ENCODE results near the gene XRCC2. TPM values are rescaled to one million over a fixed set of nuclear protein-coding genes. Genes with fewer than 3 reads are reported as not detected.
"Not testable (repeated sequence)": the region's sequence is repeated elsewhere in the genome, so short reads cannot be mapped to it uniquely, and the experiment has no call there.

XRCC2 gene
- polyA plus RNA-seq, 3 donors: 0.09 to 0.34 (median 0.12) TPM

DNA sequence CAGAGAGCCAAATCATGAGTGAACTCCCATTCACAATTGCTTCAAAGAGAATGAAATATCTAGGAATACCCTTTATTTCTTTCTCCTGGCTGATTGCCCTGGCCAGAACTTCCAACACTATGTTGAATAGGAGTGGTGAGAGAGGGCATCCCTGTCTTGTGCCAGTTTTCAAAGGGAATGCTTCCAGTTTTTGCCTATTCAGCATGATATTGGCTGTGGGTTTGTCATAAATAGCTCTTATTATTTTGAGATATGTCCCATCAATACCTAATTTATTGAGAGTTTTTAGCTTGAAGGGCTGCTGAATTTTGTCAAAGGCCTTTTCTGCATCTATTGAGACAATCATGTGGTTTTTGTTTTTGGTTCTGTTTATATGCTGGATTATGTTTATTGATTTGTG is 47.2 kb downstream of the XRCC2 start:
- H3K27ac ChIP-seq (ENCODE audit: low read depth, low read length): not testable (repeated sequence)

DNA sequence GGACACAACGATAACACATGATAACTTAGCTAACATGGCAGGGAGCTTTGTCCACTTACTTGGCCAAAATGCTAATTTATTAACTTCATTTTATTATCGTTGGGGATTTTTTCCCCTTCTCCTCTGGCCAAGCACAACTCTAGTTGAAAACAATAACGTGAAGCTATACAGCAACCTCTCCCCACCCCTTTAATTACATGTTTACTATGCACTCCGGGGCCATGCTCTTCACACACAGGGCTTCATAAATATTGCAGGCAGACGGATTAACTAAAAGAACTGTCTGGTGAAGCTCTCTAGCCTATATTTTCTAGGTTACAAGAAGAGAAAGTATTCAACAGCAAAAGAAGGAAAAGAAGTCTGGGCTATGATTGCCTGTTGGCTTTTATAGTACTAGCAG is 51.7 kb downstream of the XRCC2 start:
- H3K27ac ChIP-seq (ENCODE audit: low read depth, low read length): no peak overlapping the region
- 57 to 75% (median 65%) methylated on average over 5 of the region's 5 CpGs for WGBS, 3 donors

- 85 to 86% (median 85%) methylated on average over 1 of the region's 1 CpG for WGBS, 3 donors
- no peak overlapping the region for H3K27ac ChIP-seq (ENCODE audit: low read depth, low read length)
These were observed 54.5 kb downstream of the XRCC2 start for GRCh38 chr7:152621426-152621825.

DNA sequence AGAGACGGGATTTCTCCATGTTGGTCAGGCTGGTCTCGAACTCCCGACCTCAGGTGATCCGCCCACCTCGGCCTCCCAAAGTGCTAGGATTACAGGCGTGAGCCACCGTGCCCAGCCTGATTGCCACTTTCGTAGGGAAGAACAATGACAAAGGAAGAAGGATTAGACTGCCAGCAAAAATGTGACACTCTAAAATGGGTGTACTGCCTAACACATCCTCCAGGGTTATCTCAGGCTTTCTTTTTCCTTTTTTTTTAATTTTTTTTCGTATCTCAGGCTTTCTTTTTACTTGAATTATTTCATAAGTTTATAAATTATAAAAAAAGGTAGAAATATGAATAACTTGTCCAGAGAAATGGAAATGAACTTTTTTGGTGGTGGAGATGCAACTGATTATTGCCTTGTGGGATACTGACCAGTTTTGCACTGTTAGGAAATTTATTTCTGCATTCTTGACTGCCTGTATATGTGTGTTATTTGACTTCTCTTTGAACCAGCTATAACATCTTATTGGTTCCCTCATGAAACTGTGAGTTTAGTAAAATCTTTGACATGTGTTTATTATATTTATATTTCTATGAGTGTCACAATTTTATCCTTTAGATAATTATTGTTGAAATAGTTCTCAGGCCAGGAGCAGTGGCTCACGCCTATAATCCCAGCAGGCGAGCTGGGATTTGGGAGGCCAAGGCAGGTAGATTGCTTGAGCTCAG is 56.8 kb downstream of the XRCC2 start:
- H3K27ac ChIP-seq (ENCODE audit: low read depth, low read length): no peak overlapping the region
- WGBS, 3 donors: 91 to 95% (median 94%) methylated on average over 11 of the region's 11 CpGs

DNA sequence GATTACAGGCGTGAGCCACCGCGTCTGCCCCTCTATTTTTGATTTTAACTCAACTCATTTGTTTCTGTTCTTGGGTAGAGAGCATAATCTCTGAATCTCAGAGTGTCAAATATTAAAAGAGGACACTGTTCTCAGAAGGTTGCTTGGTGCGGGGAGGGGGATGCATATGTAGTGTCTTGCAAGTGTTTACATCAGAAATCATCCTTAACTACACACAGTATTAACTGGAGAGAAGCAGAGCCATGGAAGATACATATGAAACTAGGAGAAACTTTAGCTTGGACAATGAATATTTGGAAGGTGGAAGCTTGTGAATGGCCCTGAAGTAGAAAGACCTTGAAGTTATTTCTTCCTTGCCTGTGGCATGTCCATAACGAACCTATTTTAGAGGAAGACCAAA is 57.5 kb downstream of the XRCC2 start:
- WGBS, 3 donors: 90 to 98% (median 92%) methylated on average over 5 of the region's 5 CpGs

DNA sequence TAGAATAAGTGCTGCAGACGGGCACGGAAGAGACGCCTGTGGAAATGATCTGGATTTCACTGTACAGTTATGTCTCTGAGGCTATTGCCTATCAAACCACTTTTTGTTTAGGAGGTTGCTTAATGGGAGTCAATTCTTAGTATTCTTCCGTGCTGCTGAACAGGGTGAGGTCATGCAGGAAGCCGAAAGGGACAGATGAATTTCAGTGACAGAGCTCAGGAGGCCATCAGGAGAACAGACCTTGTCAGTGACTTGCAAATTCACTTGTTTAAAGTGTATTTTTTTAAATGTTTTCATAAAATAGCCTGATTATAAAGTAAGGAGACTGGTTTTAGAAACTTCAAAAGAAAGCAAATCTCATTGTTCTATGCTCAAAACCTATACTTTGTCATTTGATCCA is 58.9 kb downstream of the XRCC2 start:
- no peak overlapping the region for H3K27ac ChIP-seq (ENCODE audit: low read depth, low read length)
- 72 to 80% (median 77%) methylated on average over 5 of the region's 5 CpGs for WGBS, 3 donors

More for the DNA sequence above, 57.5 kb downstream of the XRCC2 start:
- H3K27ac ChIP-seq (ENCODE audit: low read depth, low read length): no peak overlapping the region

DNA sequence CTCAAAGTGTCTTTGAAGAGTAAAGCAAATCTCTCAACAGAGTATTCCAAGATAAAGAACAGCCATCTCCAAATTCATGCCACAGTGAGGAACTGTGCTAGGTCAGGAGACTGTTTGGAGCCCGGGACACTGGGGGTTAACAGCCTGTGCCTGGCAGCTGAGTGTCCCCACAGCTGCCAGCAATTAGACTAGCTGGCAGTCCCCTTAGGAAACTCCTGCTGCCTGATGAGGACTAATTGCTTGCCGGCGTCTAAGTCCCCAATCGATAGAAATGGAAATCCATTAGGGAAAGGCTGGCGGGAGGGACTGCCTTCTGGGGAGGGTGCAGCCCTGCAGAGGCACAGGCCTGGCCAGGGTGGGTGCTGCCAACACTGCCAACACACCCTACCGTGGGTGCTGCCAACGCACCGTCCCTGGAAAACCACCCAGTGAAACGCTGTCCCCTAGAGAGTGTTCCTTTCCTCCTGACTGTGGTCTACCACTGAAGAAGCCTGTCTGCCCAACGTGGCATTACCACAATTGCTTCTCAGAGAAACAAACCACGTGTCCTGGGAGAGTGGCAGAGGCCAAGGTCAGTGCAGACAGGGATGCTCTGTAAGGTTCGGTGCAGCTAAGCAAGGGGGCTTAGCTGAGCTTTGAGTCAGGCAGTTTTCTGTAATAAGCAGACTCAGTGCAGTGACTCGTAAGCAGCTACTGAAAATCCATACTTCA is 60.8 kb downstream of the XRCC2 start:
- WGBS, 3 donors: 17 to 44% (median 32%) methylated on average over 13 of the region's 13 CpGs
- H3K27ac ChIP-seq (ENCODE audit: low read depth, low read length): no peak overlapping the region

DNA sequence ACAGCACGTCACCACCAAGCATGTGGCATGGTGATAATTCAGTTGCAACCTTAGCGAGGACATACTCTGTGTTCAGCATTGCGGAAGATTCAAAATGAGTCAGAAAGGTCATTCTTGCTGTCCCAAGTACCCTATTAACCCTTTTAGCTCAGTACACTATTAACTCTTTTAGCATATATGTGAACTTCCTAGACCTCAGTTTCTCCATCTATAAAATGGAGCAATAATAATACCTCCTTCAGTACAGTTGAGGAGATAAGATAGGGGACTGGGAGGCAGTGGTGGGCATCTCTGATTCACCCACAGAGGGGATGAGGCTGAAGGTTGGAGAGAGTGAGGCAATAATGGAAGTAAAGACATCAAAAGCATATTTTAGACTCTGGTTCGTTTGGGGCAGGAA is 67.3 kb downstream of the XRCC2 start:
- H3K27ac ChIP-seq (ENCODE audit: low read depth, low read length): no peak overlapping the region
- 70 to 81% (median 73%) methylated on average over 4 of the region's 4 CpGs for WGBS, 3 donors

DNA sequence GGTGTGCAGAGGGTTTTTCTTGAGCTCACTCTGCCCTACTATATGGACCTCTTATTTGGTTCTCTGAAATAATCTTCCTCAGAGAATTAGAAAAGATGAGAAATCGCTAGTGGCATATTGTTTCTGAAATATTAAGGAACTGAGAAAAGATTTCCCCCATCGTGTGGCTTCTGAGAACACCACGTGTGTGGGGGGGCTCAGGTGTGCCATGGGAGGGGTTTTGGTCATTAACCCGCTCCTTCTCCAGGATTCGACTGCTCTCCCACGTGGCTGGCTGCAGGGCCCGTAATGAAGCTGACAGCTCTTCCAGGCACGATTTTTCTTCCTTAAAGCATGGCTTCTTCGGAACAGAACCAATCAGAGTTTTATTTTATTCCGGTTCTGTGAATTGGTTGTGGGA is 67.7 kb downstream of the XRCC2 start:
- 69 to 76% (median 70%) methylated on average over 10 of the region's 10 CpGs for WGBS, 3 donors
- H3K27ac ChIP-seq (ENCODE audit: low read depth, low read length): no peak overlapping the region

GRCh38 chr7:152607007-152607406 is 68.9 kb downstream of the XRCC2 start:
- no peak overlapping the region for H3K27ac ChIP-seq (ENCODE audit: low read depth, low read length)
- 69 to 94% (median 88%) methylated on average over 2 of the region's 2 CpGs for WGBS, 3 donors

DNA sequence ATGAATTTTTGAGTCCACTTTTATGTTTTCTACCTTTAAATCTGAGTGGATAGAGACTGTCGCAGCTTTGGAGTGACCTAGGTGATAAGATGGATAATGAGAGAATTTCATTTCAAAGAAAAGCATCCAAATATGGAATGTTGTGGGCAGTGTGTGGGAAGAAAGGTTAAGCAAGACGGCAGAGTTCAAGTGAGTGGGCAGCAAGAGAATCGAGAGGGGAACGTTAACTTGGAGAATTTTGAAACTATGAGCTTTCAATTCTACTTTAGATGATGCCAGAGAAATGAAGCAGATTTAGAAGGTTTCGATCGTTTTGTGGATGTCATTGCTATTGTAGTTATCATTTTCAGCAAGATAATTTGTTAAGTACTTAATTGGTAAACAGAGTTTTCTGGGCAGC is 73.0 kb downstream of the XRCC2 start:
- no peak overlapping the region for H3K27ac ChIP-seq (ENCODE audit: low read depth, low read length)
- WGBS, 3 donors: 62 to 73% (median 62%) methylated on average over 6 of the region's 6 CpGs

- H3K27ac ChIP-seq (ENCODE audit: low read depth, low read length): no peak overlapping the region
- WGBS, 3 donors: 93 to 94% (median 94%) methylated on average over 17 of the region's 17 CpGs
These were observed 74.6 kb downstream of the XRCC2 start for GRCh38 chr7:152601305-152601798.

DNA sequence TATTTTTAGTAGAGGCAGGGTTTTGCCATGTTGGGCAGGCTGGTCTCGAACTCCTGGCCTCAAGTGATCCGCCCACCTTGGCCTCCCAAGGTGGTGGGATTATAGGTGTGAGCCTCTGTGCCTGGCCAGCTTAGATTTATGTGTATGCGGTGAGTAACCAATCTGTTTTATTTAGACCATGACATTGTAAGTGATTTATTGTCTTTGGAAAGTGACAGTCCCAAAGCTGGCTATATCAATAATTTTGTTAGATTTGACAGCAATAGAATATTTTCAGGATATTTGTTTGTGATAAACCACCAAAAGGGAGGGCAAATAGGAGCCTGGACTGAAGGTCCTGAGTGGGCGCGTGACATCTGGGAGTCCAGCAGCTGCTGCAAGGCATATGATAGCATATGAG is 75.7 kb downstream of the XRCC2 start:
- WGBS, 3 donors: 84 to 96% (median 96%) methylated on average over 5 of the region's 5 CpGs
- no peak overlapping the region for H3K27ac ChIP-seq (ENCODE audit: low read depth, low read length)

DNA sequence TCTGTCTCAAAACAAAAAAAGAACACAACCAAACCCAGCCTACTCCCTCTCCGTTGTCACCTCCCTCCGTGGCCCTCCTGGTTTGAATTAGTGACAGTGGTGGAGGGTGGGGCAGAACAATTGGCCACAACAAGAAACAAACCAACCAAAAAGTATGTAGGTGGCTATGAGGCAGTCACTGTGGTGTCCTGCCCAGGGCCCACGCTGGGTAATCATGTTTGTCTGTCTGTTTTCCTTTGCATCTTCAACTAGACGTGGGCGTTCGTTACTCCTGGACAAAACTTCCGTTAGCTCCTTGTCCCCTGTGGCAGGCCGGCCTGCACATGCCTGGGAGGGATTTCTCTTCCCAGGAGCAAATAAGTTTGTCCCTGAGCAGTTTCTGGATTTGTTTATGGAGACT is 78.4 kb downstream of the XRCC2 start:
- no peak overlapping the region for H3K27ac ChIP-seq (ENCODE audit: low read depth, low read length)
- 65 to 79% (median 77%) methylated on average over 8 of the region's 8 CpGs for WGBS, 3 donors

GRCh38 chr7:152596824-152597223 is 79.1 kb downstream of the XRCC2 start:
- no peak overlapping the region for H3K27ac ChIP-seq (ENCODE audit: low read depth, low read length)
- WGBS, 3 donors: 90 to 95% (median 94%) methylated on average over 2 of the region's 2 CpGs

Other genes with a start within 250 kb of the XRCC2 start
- gene KMT2C, start 240.1 kb downstream of the XRCC2 start, polyA plus RNA-seq: 10 to 100 TPM in 2 of 3 donors, 1 to 10 TPM in 1; 8.6 to 17.2 (median 10.4) TPM
- 1 to 10 TPM; 2.7 to 5.5 (median 5.0) TPM for gene ACTR3B, start 83.6 kb upstream of the XRCC2 start, polyA plus RNA-seq

Data from adipose tissue (tissue), 3 donors.